ENCODE measurements around the gene VDAC2.
"Not testable (repeated sequence)": the region's sequence is repeated elsewhere in the genome, so short reads cannot be mapped to it uniquely, and the experiment has no call there.

The VDAC2 gene

DNA sequence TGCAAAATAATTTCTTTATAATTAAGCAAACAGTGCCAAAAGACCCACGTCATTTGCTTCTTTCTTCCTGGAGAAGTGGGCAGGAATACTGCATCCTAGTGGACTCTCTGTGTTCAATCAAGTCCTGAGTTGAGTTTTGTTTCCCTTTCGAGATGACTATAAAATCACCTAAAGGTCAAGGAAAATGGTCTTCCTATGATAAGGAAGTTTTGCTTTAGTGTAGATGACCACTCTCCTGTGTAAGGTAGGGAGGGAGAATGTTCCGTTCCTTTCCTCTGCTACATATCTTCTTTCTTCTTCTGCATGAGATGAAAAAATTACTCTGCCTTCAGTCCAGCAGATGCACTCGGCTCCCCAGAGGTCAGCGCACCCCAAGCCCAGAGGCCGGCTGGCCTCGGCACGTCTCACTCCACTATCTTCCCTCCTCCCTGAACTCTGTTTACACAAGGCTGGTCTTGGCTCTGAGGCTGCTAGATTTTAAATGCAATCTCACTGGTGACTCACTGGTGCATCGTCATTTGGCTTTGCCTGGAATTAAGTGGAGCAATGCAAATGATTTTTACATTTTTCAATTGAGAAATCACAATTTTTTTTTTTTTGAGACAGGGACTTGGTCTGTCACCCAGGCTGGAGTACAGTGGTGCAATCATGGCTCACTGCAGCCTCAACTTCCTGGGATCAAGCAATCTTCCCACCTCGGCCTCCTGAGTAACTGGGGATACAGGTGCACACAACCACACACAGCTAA is 18.6 kb upstream of the VDAC2 start:
- Histone ChIP-seq H3K9me3 (ENCODE audit: low read length) (no peaks in the 10 kb centered on the region), H3K79me2 (ENCODE audit: insufficient read depth, low read length) (no peaks in the 10 kb centered on the region), H3K4me2 (ENCODE audit: low read length) (no peak overlapping the region), H3K4me3 (ENCODE audit: low read depth, low read length, poor library complexity, severe bottlenecking) (no peak overlapping the region), H3K9ac (ENCODE audit: low read length) (no peak overlapping the region), H3K4me1 (ENCODE audit: insufficient read depth, low read length, severe bottlenecking) (peaks cover 13% of the 10 kb centered on the region), H2AFZ (ENCODE audit: low read length) (no peak overlapping the region), H3K36me3 (ENCODE audit: insufficient read depth, low read length) (no peaks in the 10 kb centered on the region), H4K20me1 (ENCODE audit: insufficient read depth, low read length) (no peaks in the 10 kb centered on the region), H3K27me3 (ENCODE audit: insufficient read depth, low read length) (no peaks in the 10 kb centered on the region), H3F3A (ENCODE audit: insufficient read depth, low read length) (no peaks in the 10 kb centered on the region), H3K27ac (ENCODE audit: low read depth, low read length, poor library complexity, severe bottlenecking) (no peak overlapping the region), H3K9me2 (ENCODE audit: low read depth, low read length) (no peaks in the 10 kb centered on the region)
- TF ChIP-seq, protein P1, sequence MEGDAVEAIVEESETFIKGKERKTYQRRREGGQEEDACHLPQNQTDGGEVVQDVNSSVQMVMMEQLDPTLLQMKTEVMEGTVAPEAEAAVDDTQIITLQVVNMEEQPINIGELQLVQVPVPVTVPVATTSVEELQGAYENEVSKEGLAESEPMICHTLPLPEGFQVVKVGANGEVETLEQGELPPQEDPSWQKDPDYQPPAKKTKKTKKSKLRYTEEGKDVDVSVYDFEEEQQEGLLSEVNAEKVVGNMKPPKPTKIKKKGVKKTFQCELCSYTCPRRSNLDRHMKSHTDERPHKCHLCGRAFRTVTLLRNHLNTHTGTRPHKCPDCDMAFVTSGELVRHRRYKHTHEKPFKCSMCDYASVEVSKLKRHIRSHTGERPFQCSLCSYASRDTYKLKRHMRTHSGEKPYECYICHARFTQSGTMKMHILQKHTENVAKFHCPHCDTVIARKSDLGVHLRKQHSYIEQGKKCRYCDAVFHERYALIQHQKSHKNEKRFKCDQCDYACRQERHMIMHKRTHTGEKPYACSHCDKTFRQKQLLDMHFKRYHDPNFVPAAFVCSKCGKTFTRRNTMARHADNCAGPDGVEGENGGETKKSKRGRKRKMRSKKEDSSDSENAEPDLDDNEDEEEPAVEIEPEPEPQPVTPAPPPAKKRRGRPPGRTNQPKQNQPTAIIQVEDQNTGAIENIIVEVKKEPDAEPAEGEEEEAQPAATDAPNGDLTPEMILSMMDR (IDR thresholded peaks at IDR 0.05; ENCODE audit: low read length): no peak
- no peak for TF ChIP-seq EZH2 (IDR thresholded peaks at IDR 0.05; ENCODE audit: borderline replicate concordance, low read length)

DNA sequence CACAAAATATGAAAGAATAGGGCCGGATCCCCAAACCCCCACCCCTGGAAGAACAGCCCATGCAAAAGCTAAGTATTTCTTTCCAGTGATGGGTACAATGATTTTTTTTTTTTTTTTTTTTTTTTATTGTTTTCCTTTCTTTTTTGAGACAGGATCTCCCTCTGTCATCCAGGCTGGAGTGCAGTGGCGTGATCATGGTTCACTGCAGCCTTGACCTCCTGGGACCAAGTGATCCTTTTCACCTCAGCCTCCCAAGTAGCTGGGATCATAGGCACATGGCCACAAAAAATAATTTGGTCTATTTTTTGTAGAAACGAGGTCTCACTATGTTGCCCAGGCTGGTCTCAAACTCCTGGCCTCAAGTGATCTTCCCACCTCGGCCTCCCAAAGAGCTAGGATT is 16.0 kb upstream of the VDAC2 start:
- not testable (repeated sequence) for H4K20me1 ChIP-seq (ENCODE audit: insufficient read depth, low read length); H3K9me2 ChIP-seq (ENCODE audit: low read depth, low read length); H2AFZ ChIP-seq (ENCODE audit: low read length); H3K36me3 ChIP-seq (ENCODE audit: insufficient read depth, low read length); H3K27me3 ChIP-seq (ENCODE audit: insufficient read depth, low read length); H3F3A ChIP-seq (ENCODE audit: insufficient read depth, low read length); H3K9ac ChIP-seq (ENCODE audit: low read length); H3K79me2 ChIP-seq (ENCODE audit: insufficient read depth, low read length); H3K4me1 ChIP-seq (ENCODE audit: insufficient read depth, low read length, severe bottlenecking); H3K4me2 ChIP-seq (ENCODE audit: low read length); H3K27ac ChIP-seq (ENCODE audit: low read depth, low read length, poor library complexity, severe bottlenecking); H3K4me3 ChIP-seq (ENCODE audit: low read depth, low read length, poor library complexity, severe bottlenecking); H3K9me3 ChIP-seq (ENCODE audit: low read length)

DNA sequence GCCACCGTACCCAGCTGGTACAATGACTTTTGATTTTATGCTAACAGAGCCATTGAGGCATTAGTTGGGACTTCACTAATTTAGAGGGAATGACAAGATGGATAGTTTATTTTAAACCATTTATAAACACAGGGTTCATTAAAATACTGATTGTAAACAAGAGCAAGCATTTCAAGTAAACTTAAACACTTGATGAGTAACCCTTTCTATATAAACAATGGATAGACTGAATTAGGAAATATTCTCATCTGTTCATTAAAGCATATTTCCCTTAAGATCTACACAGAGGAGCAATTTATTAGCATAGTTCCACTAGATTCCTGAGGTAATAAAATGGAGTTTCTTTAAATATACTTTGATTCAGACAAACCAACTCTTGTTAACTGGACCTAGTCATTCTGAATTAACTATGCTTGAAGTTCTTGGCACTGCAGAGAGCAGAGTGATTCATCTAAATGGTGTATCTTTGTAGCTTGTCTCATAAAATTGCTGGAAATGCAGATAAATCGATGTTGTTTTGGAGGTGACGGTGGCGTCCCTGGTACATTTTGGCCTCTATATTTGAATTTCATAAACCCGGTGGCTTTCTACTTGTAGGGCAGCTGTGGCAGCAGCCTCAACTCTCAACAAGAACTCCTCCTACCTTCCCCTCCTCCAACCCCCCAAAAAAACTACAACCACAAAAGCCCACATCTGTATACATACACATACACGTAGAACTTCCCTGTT is 15.4 kb upstream of the VDAC2 start:
- TF ChIP-seq EZH2 (IDR thresholded peaks at IDR 0.05; ENCODE audit: borderline replicate concordance, low read length): no peak
- TF ChIP-seq, protein P1 (IDR thresholded peaks at IDR 0.05; ENCODE audit: low read length): no peak
- no peaks in the 10 kb centered on the region for H3K27me3 ChIP-seq (ENCODE audit: insufficient read depth, low read length)
- no peaks in the 10 kb centered on the region for H3K9me2 ChIP-seq (ENCODE audit: low read depth, low read length)
- no peaks in the 10 kb centered on the region for H4K20me1 ChIP-seq (ENCODE audit: insufficient read depth, low read length)
- no peak overlapping the region for H3K4me3 ChIP-seq (ENCODE audit: low read depth, low read length, poor library complexity, severe bottlenecking)
- H3K36me3 ChIP-seq (ENCODE audit: insufficient read depth, low read length): no peaks in the 10 kb centered on the region
- no peaks in the 10 kb centered on the region for H3K79me2 ChIP-seq (ENCODE audit: insufficient read depth, low read length)
- H3K4me2 ChIP-seq (ENCODE audit: low read length): no peak overlapping the region
- no peaks in the 10 kb centered on the region for H3K4me1 ChIP-seq (ENCODE audit: insufficient read depth, low read length, severe bottlenecking)
- no peaks in the 10 kb centered on the region for H3F3A ChIP-seq (ENCODE audit: insufficient read depth, low read length)
- no peak overlapping the region for H3K27ac ChIP-seq (ENCODE audit: low read depth, low read length, poor library complexity, severe bottlenecking)
- no peak overlapping the region for H3K9ac ChIP-seq (ENCODE audit: low read length)
- no peaks in the 10 kb centered on the region for H3K9me3 ChIP-seq (ENCODE audit: low read length)
- H2AFZ ChIP-seq (ENCODE audit: low read length): no peak overlapping the region
